HCT116 (cell line): ENCODE results near the gene XRN1. TPM values are rescaled to one million over a fixed set of nuclear protein-coding genes. Genes with fewer than 3 reads are reported as not detected.

Source experiments
- ATAC-seq: fragments of 200-7000 bp; cut with Tn5 transposase; 2 replicates; pipeline ENCODE4 v1.9.1; 2020; ENCODE audit warnings: mild to moderate bottlenecking, moderate library complexity
- Bru-seq: library from RNA; stranded (reverse); fragments of 400-500 nt; gene quantifications from one replicate; lab custom pipeline; 2021; lab: Mats Ljungman, UMichigan
- BruChase-seq, 2 experiments: library from RNA; stranded (reverse); fragments of 400-500 nt; gene quantifications; one replicate each; lab custom pipeline; 2021; lab: Mats Ljungman, UMichigan
- BruUV-seq: library from RNA; stranded (reverse); fragments of 400-500 nt; replicated peaks from 2 replicates; lab custom pipeline; 2021; lab: Mats Ljungman, UMichigan
- CTCF ChIA-PET: fragments of 300-600 bp; sonication (Branson Sonifier 250); formaldehyde crosslinking; loops from one replicate; lab custom pipeline; 2021; ENCODE audit warnings: antibody characterized with exemption; lab: Charles Lee
- POLR2A ChIA-PET: fragments of 300-600, 350-600 bp; sonication (Branson Sonifier 250); formaldehyde crosslinking; loops from one replicate; lab custom pipeline; 2021; ENCODE audit warnings: antibody characterized with exemption; lab: Charles Lee
- RAD21 ChIA-PET, 2 experiments: fragments of 300-600 bp; sonication (Branson Sonifier 250); formaldehyde crosslinking; loops; one replicate each; lab custom pipeline; 2023; ENCODE audit warnings: low total read pairs in 2 of 2; ENCODE audit not compliant: uncharacterized antibody in 2 of 2, unreplicated experiment in 2 of 2, low non-redundant PET in 1 of 2; lab: Charles Lee
- DNase-seq: peaks from one replicate; pipeline ENCODE4 v3.0.0-alpha.2; 2010; ENCODE audit warnings: low read depth, low spot score
- H2AFZ ChIP-seq: fragments of 200-600 bp; shearing (Covaris generic), sonication (generic); 2 replicates; pipeline ENCODE4 v1.6.1; 2017; ENCODE audit warnings: low read depth, mixed run types, mixed read lengths, antibody characterized with exemption, low read length; ENCODE audit not compliant: poor library complexity, severe bottlenecking
- H3K27ac ChIP-seq: 2 replicates; pipeline ENCODE4 v1.5.1; 2012; ENCODE audit warnings: low read depth, low read length
- H3K27me3 ChIP-seq: fragments of 200-600 bp; sonication (generic); 2 replicates; pipeline ENCODE4 v1.6.1; 2016; ENCODE audit warnings: mixed run types, low read length, mixed read lengths; ENCODE audit not compliant: insufficient read depth
- H3K36me3 ChIP-seq, 2 experiments: fragments of 200-500 bp in 1 of 2; fragments of 200-600 bp in 1 of 2; sonication (Bioruptor generic) in 1 of 2; sonication (generic) in 1 of 2; 2 replicates each; pipeline versions ENCODE4 v1.5.1 to v1.6.1; 2014 to 2016; ENCODE audit warnings: low read length in 2 of 2, inconsistent platforms in 1 of 2, mixed read lengths in 1 of 2, mixed run types in 1 of 2; ENCODE audit not compliant: insufficient read depth in 2 of 2, control insufficient read depth in 1 of 2
- H3K4me1 ChIP-seq, 2 experiments: fragments of 200-600 bp in 1 of 2; sonication (generic) in 1 of 2; 2 replicates each; pipeline versions ENCODE4 v1.5.1 to v1.6.1; 2012 to 2017; ENCODE audit warnings: low read length in 2 of 2, inconsistent platforms in 1 of 2, mild to moderate bottlenecking in 1 of 2, mixed read lengths in 1 of 2, mixed run types in 1 of 2, moderate library complexity in 1 of 2; ENCODE audit not compliant: insufficient read depth in 2 of 2, control insufficient read depth in 1 of 2
- H3K4me2 ChIP-seq: fragments of 200-600 bp; sonication (generic); 2 replicates; pipeline ENCODE4 v1.6.1; 2017; ENCODE audit warnings: mixed run types, low read length, mixed read lengths
- H3K4me3 ChIP-seq, 2 experiments: fragments of 200-600 bp in 1 of 2; sonication (generic) in 1 of 2; replicated peaks in 1 of 2; 2 replicates each; pipeline ENCODE4 v1.5.1; 2011 to 2016; ENCODE audit warnings: low read length in 2 of 2, control low read depth in 1 of 2, low read depth in 1 of 2, mild to moderate bottlenecking in 1 of 2, mixed read lengths in 1 of 2, mixed run types in 1 of 2
- H3K79me2 ChIP-seq: fragments of 200-600 bp; sonication (generic); 2 replicates; pipeline ENCODE4 v1.6.1; 2017; ENCODE audit warnings: mild to moderate bottlenecking, mixed run types, low read length, moderate library complexity, mixed read lengths; ENCODE audit not compliant: insufficient read depth
- H3K9ac ChIP-seq: fragments of 200-600 bp; sonication (generic); 2 replicates; pipeline ENCODE4 v1.6.1; 2016; ENCODE audit warnings: low read length, mixed read lengths
- H3K9me2 ChIP-seq: fragments of 200-600 bp; sonication (generic), shearing (Covaris generic); 2 replicates; pipeline ENCODE4 v1.6.1; 2017; ENCODE audit warnings: mixed run types, mild to moderate bottlenecking, moderate library complexity; ENCODE audit not compliant: insufficient read depth
- H3K9me3 ChIP-seq, 2 experiments: fragments of 200-500 bp in 1 of 2; fragments of 200-600 bp in 1 of 2; sonication (Bioruptor generic) in 1 of 2; sonication (generic) in 1 of 2; 2 replicates each; pipeline ENCODE4 v1.6.1; 2014 to 2017; ENCODE audit warnings: low read length in 2 of 2, mixed read lengths in 2 of 2, inconsistent platforms in 1 of 2, low read depth in 1 of 2, mild to moderate bottlenecking in 1 of 2, mixed run types in 1 of 2, moderate library complexity in 1 of 2; ENCODE audit not compliant: control insufficient read depth in 1 of 2, insufficient read depth in 1 of 2
- H4K20me1 ChIP-seq: fragments of 200-600 bp; sonication (generic), shearing (Covaris generic); 2 replicates; pipeline ENCODE4 v1.6.1; 2017; ENCODE audit warnings: mixed run types, mild to moderate bottlenecking, moderate library complexity; ENCODE audit not compliant: insufficient read depth
- ATF3 ChIP-seq: IDR thresholded peaks from 2 replicates; pipeline ENCODE4 v1.6.1; 2012
- CBX3 ChIP-seq: IDR thresholded peaks from 2 replicates; pipeline ENCODE4 v1.6.1; 2012; ENCODE audit warnings: low read depth
- CEBPB ChIP-seq: IDR thresholded peaks from 2 replicates; pipeline ENCODE4 v1.6.1; 2012; ENCODE audit warnings: low read depth
- EGR1 ChIP-seq: IDR thresholded peaks from 2 replicates; pipeline ENCODE4 v1.6.1; 2012; ENCODE audit warnings: low read depth
- ELF1 ChIP-seq: IDR thresholded peaks from 2 replicates; pipeline ENCODE4 v1.6.1; 2012; ENCODE audit warnings: low read depth, borderline replicate concordance
- EZH2 ChIP-seq: fragments of 200-600 bp; sonication (generic); IDR thresholded peaks from 2 replicates; pipeline ENCODE4 v1.6.1; 2017; ENCODE audit warnings: antibody characterized with exemption, mixed run types
- EZH2phosphoT487 ChIP-seq: fragments of 200-600 bp; IDR thresholded peaks from 2 replicates; pipeline ENCODE4 v1.6.1; 2018; ENCODE audit warnings: antibody characterized with exemption, borderline replicate concordance
- FOSL1 ChIP-seq: IDR thresholded peaks from 2 replicates; pipeline ENCODE4 v1.6.1; 2012; ENCODE audit warnings: low read depth
- JUND ChIP-seq: IDR thresholded peaks from 2 replicates; pipeline ENCODE4 v1.6.1; 2012
- MAX ChIP-seq: IDR thresholded peaks from 2 replicates; pipeline ENCODE4 v1.6.1; 2012
- POLR2A ChIP-seq: IDR thresholded peaks from 2 replicates; pipeline ENCODE4 v1.7.0; 2011; ENCODE audit warnings: borderline replicate concordance; ENCODE audit not compliant: insufficient read depth, insufficient read length; ENCODE audit errors: extremely low read depth
- POLR2AphosphoS5 ChIP-seq: IDR thresholded peaks from 2 replicates; pipeline ENCODE4 v1.6.1; 2011; ENCODE audit warnings: mild to moderate bottlenecking, low read depth, low read length, moderate library complexity
- RAD21 ChIP-seq: IDR thresholded peaks from 2 replicates; pipeline ENCODE4 v1.6.1; 2012; ENCODE audit warnings: low read depth, mild to moderate bottlenecking
- REST ChIP-seq: IDR thresholded peaks from 2 replicates; pipeline ENCODE4 v1.6.1; 2012; ENCODE audit warnings: low read depth
- SIN3A ChIP-seq: IDR thresholded peaks from 2 replicates; pipeline ENCODE4 v1.6.1; 2012; ENCODE audit warnings: low read depth
- SP1 ChIP-seq: IDR thresholded peaks from 2 replicates; pipeline ENCODE4 v1.6.1; 2012; ENCODE audit warnings: low read depth
- SRF ChIP-seq: IDR thresholded peaks from 2 replicates; pipeline ENCODE4 v1.6.1; 2012; ENCODE audit warnings: low read depth
- ZFX ChIP-seq: fragments of 450-650 bp; IDR thresholded peaks from 2 replicates; pipeline ENCODE4 v1.6.1; 2017
- ZNF274 ChIP-seq: fragments of 200-500 bp; sonication (Bioruptor generic); IDR thresholded peaks from 2 replicates; pipeline ENCODE4 v1.6.1; 2014; ENCODE audit warnings: mild to moderate bottlenecking, low read depth, low read length, inconsistent platforms
- intact Hi-C: fragments of 100-400 bp; cut with micrococcal nuclease; formaldehyde crosslinking; loops from 2 replicates; pipeline ENCODE4 v1.10.0; 2022
- long read RNA-seq: library from polyadenylated mRNA; unstranded; transcript quantifications from one replicate; pipeline ENCODE4 v2.0.0, GENCODE V29; 2021; ENCODE audit not compliant: unreplicated experiment
- polyA plus RNA-seq: library from polyadenylated mRNA; unstranded; fragments of >200 nt; gene quantifications from 2 replicates; pipeline ENCODE4 v1.2.1, GENCODE V29; 2012; ENCODE audit warnings: missing spikeins
- total RNA-seq: library from RNA; stranded (reverse); gene quantifications from one replicate; pipeline ENCODE4 v1.2.1, GENCODE V29; 2021; ENCODE audit not compliant: unreplicated experiment
- TF ChIP-seq, protein P1 (sequence below): IDR thresholded peaks from 2 replicates; pipeline ENCODE4 v1.6.1; 2011; ENCODE audit warnings: mild to moderate bottlenecking, low read length, moderate library complexity; ENCODE audit not compliant: insufficient replicate concordance; ENCODE audit errors: extremely low read depth

XRN1 gene
- total RNA-seq, result 21.3 TPM
- polyA plus RNA-seq, result 3.6 and 4.3 TPM in 2 replicates
- Bru-seq, nascent RNA, result percentile 78 among the genes with signal in this experiment
- BruChase-seq, experiment 1, labeled RNA remaining after a 6-hour chase, result percentile 83 among the genes with signal in this experiment
- percentile 77 among the genes with signal in this experiment for BruChase-seq, experiment 2, labeled RNA remaining after a 2-hour chase
- long read RNA-seq, full-length matches to known transcripts, result 5 of 18 reads
- long read RNA-seq, partial matches to known transcripts, result 7 of 18 reads
- long read RNA-seq, other reads (novel, unspliced or antisense), result 6 of 18 reads

GRCh38 chr3:142447852-142448823 is at the start of gene XRN1:
XRN1 (minus strand) TSS chr3:142448037; CDS start chr3:142447944, 93 bp downstream.
- peak within 1 kb of the TSS; percentile 85 for H2AFZ ChIP-seq
- no peaks in the 10 kb centered on the region for H3K9me2 ChIP-seq
- H3K9ac ChIP-seq, result peak within 1 kb of the TSS; percentile 90
- peak; percentile 100 for ATAC-seq
- ChIA-PET CTCF (no interaction called here), POLR2A (no interaction called here), RAD21 (no interaction called here)
- TSS peak; percentile 96 for BruUV-seq
- peaks cover 7% of the 10 kb centered on the region; the same call in 1 of the 2 replicates for H4K20me1 ChIP-seq
- peaks cover 45% of the 10 kb centered on the region for H3K79me2 ChIP-seq
- peak within 1 kb of the TSS; percentile 93 for H3K4me2 ChIP-seq
- peak within 1 kb of the TSS; percentile 95 to 96 for H3K4me3 ChIP-seq
- peaks cover 0 to 5% of the 10 kb centered on the region in 2 experiments; a peak in 1 of 4 replicates for H3K36me3 ChIP-seq
- H3K9me3 ChIP-seq, result no peaks in the 10 kb centered on the region
- DNase-seq, result peak; percentile 82
- peak within 1 kb of the TSS; percentile 52 for H3K27ac ChIP-seq
- intact Hi-C loops, result loop anchor here (10.0 kb wide), 1 partner anchor 547 kb away; no protein-coding TSS in a partner anchor
- no peaks in the 10 kb centered on the region for H3K27me3 ChIP-seq
- H3K4me1 ChIP-seq, result peaks cover 9 to 18% of the 10 kb centered on the region in 2 experiments; a peak in 3 of 4 replicates
- TF ChIP-seq MAX (peak; percentile 58), POLR2A (peak; percentile 65), ZFX (peak; percentile 88), RAD21 (no peak), ELF1 (no peak), ATF3 (no peak), CEBPB (peak; percentile 75), SRF (peak; percentile 66; the same call in 1 of the 2 replicates), SIN3A (peak; percentile 78; the same call in 1 of the 2 replicates), EZH2phosphoT487 (no peak), SP1 (no peak; the same call in 1 of the 2 replicates), ZNF274 (no peak), EGR1 (no peak), CBX3 (0 out of 2 replicates have a peak, but pooled peaks have one; percentile 59), EZH2 (no peak), REST (no peak), FOSL1 (no peak), POLR2AphosphoS5 (peak; percentile 96), JUND (peak; percentile 43; the same call in 1 of the 2 replicates)
- TF ChIP-seq, protein P1, sequence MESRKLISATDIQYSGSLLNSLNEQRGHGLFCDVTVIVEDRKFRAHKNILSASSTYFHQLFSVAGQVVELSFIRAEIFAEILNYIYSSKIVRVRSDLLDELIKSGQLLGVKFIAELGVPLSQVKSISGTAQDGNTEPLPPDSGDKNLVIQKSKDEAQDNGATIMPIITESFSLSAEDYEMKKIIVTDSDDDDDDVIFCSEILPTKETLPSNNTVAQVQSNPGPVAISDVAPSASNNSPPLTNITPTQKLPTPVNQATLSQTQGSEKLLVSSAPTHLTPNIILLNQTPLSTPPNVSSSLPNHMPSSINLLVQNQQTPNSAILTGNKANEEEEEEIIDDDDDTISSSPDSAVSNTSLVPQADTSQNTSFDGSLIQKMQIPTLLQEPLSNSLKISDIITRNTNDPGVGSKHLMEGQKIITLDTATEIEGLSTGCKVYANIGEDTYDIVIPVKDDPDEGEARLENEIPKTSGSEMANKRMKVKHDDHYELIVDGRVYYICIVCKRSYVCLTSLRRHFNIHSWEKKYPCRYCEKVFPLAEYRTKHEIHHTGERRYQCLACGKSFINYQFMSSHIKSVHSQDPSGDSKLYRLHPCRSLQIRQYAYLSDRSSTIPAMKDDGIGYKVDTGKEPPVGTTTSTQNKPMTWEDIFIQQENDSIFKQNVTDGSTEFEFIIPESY, result peak; percentile 57
